ENCODE measurements around the gene TSPOAP1. TPM values are rescaled to one million over a fixed set of nuclear protein-coding genes. Genes with fewer than 3 reads are reported as not detected.

TSPOAP1 gene
- polyA plus RNA-seq, 6 donors from 2014 or later: 0.03 to 0.58 (median 0.38) TPM; not detected in 2

GRCh38 chr17:58335779-58336455 is 7.3 kb upstream of the TSPOAP1 start:
- peak; percentile 14 to 15 for ATAC-seq (ENCODE audit: low read depth in 2 of 2)
- peak overlapping the region; percentile 99 to 100 (median 100) for H3K27ac Mint-ChIP-seq
- H3K4me1 Mint-ChIP-seq: peaks cover 70 to 81% (median 79%) of the 10 kb centered on the region in 3 donors
- H3K4me3 Mint-ChIP-seq: peak overlapping the region; percentile 91 to 100 (median 100)
- peak; percentile 70 for DNase-seq
- H3K9me3 Mint-ChIP-seq: peaks cover 0 to 3% (median 0%) of the 10 kb centered on the region in 7 donors
- no peaks in the 10 kb centered on the region for H3K27me3 Mint-ChIP-seq
- H3K36me3 Mint-ChIP-seq: peaks cover 6 to 16% of the 10 kb centered on the region in 2 donors

DNA sequence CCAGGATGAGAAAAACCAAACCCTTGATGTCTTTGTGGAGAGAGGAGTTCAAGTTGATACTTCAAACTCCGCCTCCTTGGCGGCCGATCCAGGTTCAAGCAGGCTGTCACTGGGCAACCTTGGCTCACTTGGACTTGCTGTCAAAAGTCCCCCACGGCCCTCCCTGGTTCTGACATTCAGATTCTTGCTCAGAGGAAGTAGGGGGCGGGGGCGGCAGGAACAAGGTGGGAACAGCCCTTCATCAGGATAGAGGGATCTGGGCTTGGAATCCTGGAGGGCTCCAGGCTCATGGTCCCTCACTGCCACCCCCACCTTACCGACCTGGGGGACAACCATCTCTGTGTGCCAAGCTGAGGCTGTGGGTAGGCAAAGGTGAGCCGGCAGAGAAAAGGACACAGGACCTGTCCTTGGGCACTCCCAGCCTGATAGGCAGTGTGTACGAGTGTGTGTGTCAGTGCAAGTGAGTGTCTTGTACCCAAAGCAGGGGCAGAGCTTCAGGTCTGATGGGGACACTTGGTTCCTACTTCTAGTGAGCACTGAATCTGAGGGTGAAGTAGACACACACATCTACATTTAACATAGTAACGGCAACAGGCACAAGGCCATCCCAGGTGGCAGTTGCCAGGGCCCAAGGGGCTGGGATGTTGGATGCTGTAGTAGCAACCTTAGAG is 6.6 kb upstream of the TSPOAP1 start:
- peak overlapping the region; percentile 91 to 100 (median 100) for H3K4me3 Mint-ChIP-seq
- no peak for ATAC-seq (ENCODE audit: low read depth in 2 of 2)

DNA sequence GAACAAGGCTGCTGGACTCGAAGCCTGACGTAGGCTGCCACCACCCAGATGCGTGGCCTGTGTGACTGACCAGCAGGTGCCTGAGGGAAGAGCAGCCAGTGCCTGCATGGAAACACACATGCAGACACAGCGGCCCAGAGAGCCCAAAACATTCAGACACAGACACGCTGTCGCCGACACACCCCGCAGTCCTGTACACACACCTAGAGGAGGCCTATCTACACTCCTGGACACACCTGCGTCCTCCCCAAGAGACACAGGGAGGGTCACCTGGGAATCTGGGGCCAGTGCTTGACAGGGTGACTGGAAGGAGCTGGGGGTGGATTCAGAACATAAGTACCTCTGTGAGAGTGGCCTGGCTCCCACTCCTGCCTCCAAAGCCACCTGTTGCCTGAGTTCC is 6.1 kb upstream of the TSPOAP1 start:
- peaks cover 0 to 3% (median 0%) of the 10 kb centered on the region in 7 donors for H3K9me3 Mint-ChIP-seq
- peaks cover 68 to 86% (median 74%) of the 10 kb centered on the region in 3 donors for H3K4me1 Mint-ChIP-seq
- no peaks in the 10 kb centered on the region for H3K27me3 Mint-ChIP-seq
- DNase-seq: no peak
- peak overlapping the region; percentile 91 to 100 (median 100) for H3K4me3 Mint-ChIP-seq
- no peak for ATAC-seq (ENCODE audit: low read depth in 2 of 2)
- H3K27ac Mint-ChIP-seq: peak overlapping the region; percentile 99 to 100 (median 100)
- peaks cover 13 to 25% of the 10 kb centered on the region in 2 donors for H3K36me3 Mint-ChIP-seq

More for the DNA sequence above, 6.6 kb upstream of the TSPOAP1 start:
- Mint-ChIP-seq H3K27me3 (no peaks in the 10 kb centered on the region), H3K9me3 (peaks cover 0 to 3% (median 0%) of the 10 kb centered on the region in 7 donors), H3K4me1 (peaks cover 72 to 84% (median 73%) of the 10 kb centered on the region in 3 donors), H3K27ac (peak overlapping the region; percentile 99 to 100 (median 100)), H3K36me3 (peaks cover 13 to 23% of the 10 kb centered on the region in 2 donors)
- DNase-seq: no peak

- no peaks in the 10 kb centered on the region for H3K27me3 Mint-ChIP-seq
- peak overlapping the region; percentile 99 to 100 (median 100) for H3K27ac Mint-ChIP-seq
- H3K4me3 Mint-ChIP-seq: peak overlapping the region; percentile 91 to 100 (median 100)
- ATAC-seq (ENCODE audit: low read depth in 2 of 2) (no peak), DNase-seq (no peak)
- peaks cover 0 to 3% (median 0%) of the 10 kb centered on the region in 7 donors for H3K9me3 Mint-ChIP-seq
- H3K36me3 Mint-ChIP-seq: peaks cover 13 to 25% of the 10 kb centered on the region in 2 donors
- peaks cover 68 to 86% (median 74%) of the 10 kb centered on the region in 3 donors for H3K4me1 Mint-ChIP-seq
Observed at GRCh38 chr17:58334256-58334655, 5.7 kb upstream of the TSPOAP1 start.

GRCh38 chr17:58333736-58334207 is 5.2 kb upstream of the TSPOAP1 start:
- H3K27me3 Mint-ChIP-seq: no peaks in the 10 kb centered on the region
- ATAC-seq (ENCODE audit: low read depth in 2 of 2) (no peak), DNase-seq (no peak)
- peak overlapping the region; percentile 85 to 100 (median 98) for H3K27ac Mint-ChIP-seq
- H3K4me1 Mint-ChIP-seq: peaks cover 68 to 86% (median 74%) of the 10 kb centered on the region in 3 donors
- peak overlapping the region; percentile 91 to 100 (median 100) for H3K4me3 Mint-ChIP-seq
- H3K9me3 Mint-ChIP-seq: peaks cover 0 to 3% (median 0%) of the 10 kb centered on the region in 7 donors
- H3K36me3 Mint-ChIP-seq: peaks cover 13 to 25% of the 10 kb centered on the region in 2 donors

GRCh38 chr17:58332778-58333735 is 4.5 kb upstream of the TSPOAP1 start:
- Mint-ChIP-seq H3K36me3 (peaks cover 13 to 25% of the 10 kb centered on the region in 2 donors), H3K27ac (peak overlapping the region; percentile 96 to 100 (median 100)), H3K4me3 (peak overlapping the region; percentile 91 to 100 (median 100)), H3K9me3 (peaks cover 0 to 3% (median 0%) of the 10 kb centered on the region in 7 donors), H3K27me3 (no peaks in the 10 kb centered on the region), H3K4me1 (peaks cover 68 to 86% (median 74%) of the 10 kb centered on the region in 3 donors)
- DNase-seq (peak; percentile 64), ATAC-seq (ENCODE audit: low read depth in 2 of 2) (no peak)

DNA sequence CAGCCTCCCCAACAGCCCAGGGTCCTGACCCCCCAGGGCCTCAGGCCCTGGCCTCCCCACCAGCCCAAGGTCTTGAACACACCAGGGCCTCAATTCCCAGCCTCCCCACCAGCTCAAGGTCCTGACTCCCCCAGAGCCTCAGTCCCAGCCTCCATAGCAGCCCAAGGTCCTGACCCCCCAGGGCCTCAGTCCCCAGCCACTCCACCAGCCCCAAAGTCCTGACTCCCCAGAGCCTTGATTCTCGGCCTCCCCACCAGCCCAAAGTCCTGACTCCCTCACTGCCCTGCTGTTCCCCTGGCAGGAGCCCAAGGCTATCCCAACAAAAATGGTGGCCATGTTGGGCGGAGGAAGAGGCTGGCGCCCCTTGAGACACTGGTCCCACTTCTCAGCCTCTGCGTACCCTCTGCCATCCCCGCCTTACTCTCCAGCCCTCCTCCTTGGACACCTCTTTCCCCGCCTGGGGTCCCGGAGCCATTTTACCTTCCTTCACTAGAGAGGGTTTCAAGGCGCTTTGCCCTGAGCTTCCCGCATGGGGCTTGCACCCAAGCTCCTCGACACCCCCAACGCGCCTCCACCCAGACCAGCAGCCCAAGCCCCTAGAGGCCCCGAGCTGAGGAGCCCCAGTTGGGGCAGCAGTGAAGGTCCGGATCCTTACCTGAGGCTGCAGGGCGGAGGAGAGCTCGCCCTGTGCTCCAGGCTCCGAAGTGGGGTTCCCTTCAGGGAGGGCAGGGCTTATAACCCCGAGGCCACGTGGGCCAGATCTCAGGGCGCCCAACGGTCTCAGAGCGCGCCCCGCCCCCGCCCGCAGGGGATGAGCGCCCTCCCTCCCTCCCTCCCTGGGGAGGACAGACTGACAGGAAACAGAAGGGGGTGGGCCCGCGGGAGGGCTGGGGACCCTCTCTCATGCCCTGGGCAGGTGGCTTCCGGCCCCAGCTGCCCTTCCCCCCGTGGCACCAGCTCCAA is 3.5 kb upstream of the TSPOAP1 start:
- H3K4me3 Mint-ChIP-seq: peak overlapping the region; percentile 91 to 100 (median 100)
- H3K9me3 Mint-ChIP-seq: peaks cover 0 to 3% (median 0%) of the 10 kb centered on the region in 7 donors
- DNase-seq (peak; percentile 87), ATAC-seq (ENCODE audit: low read depth in 2 of 2) (peak; percentile 44 to 59)
- H3K4me1 Mint-ChIP-seq: peaks cover 67 to 86% (median 76%) of the 10 kb centered on the region in 3 donors
- peak overlapping the region; percentile 98 to 100 (median 99) for H3K27ac Mint-ChIP-seq
- H3K36me3 Mint-ChIP-seq: peaks cover 13 to 25% of the 10 kb centered on the region in 2 donors
- H3K27me3 Mint-ChIP-seq: no peaks in the 10 kb centered on the region

- Mint-ChIP-seq H3K4me3 (peak overlapping the region; percentile 91 to 100 (median 100)), H3K27ac (peak overlapping the region; percentile 98 to 100 (median 99)), H3K9me3 (peaks cover 0 to 3% (median 0%) of the 10 kb centered on the region in 7 donors), H3K27me3 (no peaks in the 10 kb centered on the region), H3K36me3 (peaks cover 13 to 25% of the 10 kb centered on the region in 2 donors), H3K4me1 (peaks cover 65 to 83% (median 74%) of the 10 kb centered on the region in 3 donors)
- DNase-seq (peak; percentile 62), ATAC-seq (ENCODE audit: low read depth in 2 of 2) (no peak)
Observed at GRCh38 chr17:58330997-58331814, 2.6 kb upstream of the TSPOAP1 start.

DNA sequence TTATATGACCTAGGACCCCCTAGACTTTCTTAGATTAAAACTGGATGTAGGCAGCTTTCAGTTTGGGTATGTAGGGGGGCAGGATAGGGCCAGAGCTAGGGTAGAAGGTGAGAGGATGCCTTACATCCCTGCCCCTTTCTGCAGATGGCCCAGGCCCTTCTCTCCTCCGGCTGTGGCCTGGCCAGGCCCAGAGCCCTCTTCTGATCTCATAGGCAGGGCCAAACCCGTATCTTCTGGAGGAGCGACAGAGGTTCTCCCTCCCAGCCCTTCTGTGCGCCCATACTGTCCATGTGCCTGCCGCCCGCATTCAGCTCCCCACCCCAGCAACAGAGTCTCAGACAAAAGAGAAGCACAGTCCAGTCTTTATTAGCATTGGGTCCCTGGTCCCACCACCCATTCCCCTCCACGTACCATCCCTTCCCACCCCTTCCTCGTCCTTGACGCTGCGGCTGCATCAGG is 2.0 kb upstream of the TSPOAP1 start:
- Mint-ChIP-seq H3K27ac (peak overlapping the region; percentile 87 to 100 (median 98)), H3K9me3 (peaks cover 0 to 3% (median 0%) of the 10 kb centered on the region in 7 donors)
- no peak for DNase-seq

DNA sequence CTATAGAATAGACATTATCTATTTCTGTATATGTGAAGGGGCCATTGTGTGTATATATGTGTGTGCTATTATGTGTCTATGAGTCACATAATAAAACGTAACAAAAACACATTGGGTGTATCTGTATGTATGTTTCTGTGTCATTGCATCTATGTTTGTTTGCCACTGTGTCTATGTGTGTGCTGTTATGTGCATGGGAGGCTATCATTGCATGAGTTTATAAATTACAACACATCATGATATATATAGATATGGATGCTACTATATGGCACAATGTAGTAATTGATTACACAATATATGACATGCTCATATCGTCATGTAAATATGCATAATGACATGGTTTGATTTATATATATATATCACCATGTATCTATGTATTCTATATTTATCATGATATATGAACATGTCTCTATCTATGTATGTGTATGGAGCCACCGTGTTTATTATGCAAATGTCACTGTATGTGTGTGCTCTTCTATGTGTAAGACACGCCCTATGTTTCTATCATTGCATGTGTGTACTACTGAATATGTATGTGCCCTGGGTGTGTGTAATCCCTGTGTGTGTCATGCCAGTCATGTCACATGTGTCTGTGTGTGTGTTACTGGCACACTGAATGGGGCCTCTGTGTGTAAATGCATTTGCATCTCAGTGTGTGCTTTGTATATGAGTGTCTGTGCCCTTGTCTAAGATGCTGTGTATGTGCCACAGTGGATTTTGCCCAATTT is 1.4 kb upstream of the TSPOAP1 start:
- peak; percentile 26 to 27 for ATAC-seq (ENCODE audit: low read depth in 2 of 2)
- Mint-ChIP-seq H3K27ac (peak overlapping the region; percentile 87 to 100 (median 98)), H3K4me1 (peaks cover 65 to 84% (median 72%) of the 10 kb centered on the region in 3 donors), H3K27me3 (no peaks in the 10 kb centered on the region), H3K4me3 (peak overlapping the region; percentile 91 to 100 (median 100)), H3K36me3 (peaks cover 13 to 25% of the 10 kb centered on the region in 2 donors), H3K9me3 (peaks cover 0 to 3% (median 0%) of the 10 kb centered on the region in 7 donors)
- peak; percentile 50 for DNase-seq

More for the DNA sequence above, 2.0 kb upstream of the TSPOAP1 start:
- H3K36me3 Mint-ChIP-seq: peaks cover 13 to 25% of the 10 kb centered on the region in 2 donors
- ATAC-seq (ENCODE audit: low read depth in 2 of 2): no peak
- peak overlapping the region; percentile 91 to 100 (median 100) for H3K4me3 Mint-ChIP-seq
- H3K27me3 Mint-ChIP-seq: no peaks in the 10 kb centered on the region
- H3K4me1 Mint-ChIP-seq: peaks cover 65 to 83% (median 72%) of the 10 kb centered on the region in 3 donors

Measured in naive B cell (primary cell).